Muscle layer of duodenum (tissue), 2 donors: Measurements from ENCODE around the gene SCARB2.
"Not testable (repeated sequence)": the region's sequence is repeated elsewhere in the genome, so short reads cannot be mapped to it uniquely, and the experiment has no call there.

Experiments
- H3K27ac ChIP-seq: one replicate; pipeline ENCODE4 v1.7.0; 2013; ENCODE audit warnings: mild to moderate bottlenecking, low read length
- H3K27me3 ChIP-seq: one replicate; pipeline ENCODE4 v1.7.0; 2013; ENCODE audit warnings: low read depth, mild to moderate bottlenecking, control low read depth, low read length
- H3K36me3 ChIP-seq, 2 donors: one replicate each; pipeline ENCODE4 v1.7.0; 2013; ENCODE audit warnings: low read length in 2 of 2, control low read depth in 1 of 2, mild to moderate bottlenecking in 1 of 2; ENCODE audit not compliant: insufficient read depth in 2 of 2, control insufficient read depth in 1 of 2
- H3K4me1 ChIP-seq, 2 donors: one replicate each; pipeline ENCODE4 v1.7.0; 2013; ENCODE audit warnings: low read length in 2 of 2, mild to moderate bottlenecking in 2 of 2, control low read depth in 1 of 2, moderate library complexity in 1 of 2; ENCODE audit not compliant: insufficient read depth in 2 of 2, control insufficient read depth in 1 of 2
- H3K4me3 ChIP-seq, 2 donors: one replicate each; pipeline ENCODE4 v1.7.0; 2013; ENCODE audit warnings: low read length in 2 of 2, low read depth in 1 of 2, mild to moderate bottlenecking in 1 of 2
- H3K9me3 ChIP-seq, 2 donors: one replicate each; pipeline ENCODE4 v1.7.0; 2013; ENCODE audit warnings: low read length in 2 of 2, control low read depth in 1 of 2, mild to moderate bottlenecking in 1 of 2; ENCODE audit not compliant: control insufficient read depth in 1 of 2
- donor health status: healthy.

Gene SCARB2

DNA sequence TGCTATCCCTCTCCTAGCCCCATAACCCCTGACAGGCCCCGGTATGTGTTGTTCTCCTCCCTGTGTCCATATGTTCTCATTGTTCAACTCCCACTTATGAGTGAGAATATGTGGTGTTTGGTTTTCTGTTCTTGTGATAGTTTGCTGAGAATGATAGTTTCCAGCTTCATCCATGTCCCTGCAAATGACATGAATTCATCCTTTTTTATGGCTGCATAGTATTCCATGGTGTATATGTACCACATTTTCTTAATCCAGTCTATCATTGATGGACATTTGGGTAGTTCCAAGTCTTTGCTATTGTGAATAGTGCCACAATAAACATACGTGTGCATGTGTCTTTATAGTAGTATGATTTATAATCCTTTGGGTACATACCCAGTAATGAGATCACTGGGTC, 30.3 kb upstream of the SCARB2 start:
- not testable (repeated sequence) for H3K27ac ChIP-seq, H3K4me1 ChIP-seq, H3K4me3 ChIP-seq, H3K36me3 ChIP-seq, H3K27me3 ChIP-seq
- H3K9me3 ChIP-seq = peaks cover 0 to 15% of the 10 kb centered on the region in 2 donors

DNA sequence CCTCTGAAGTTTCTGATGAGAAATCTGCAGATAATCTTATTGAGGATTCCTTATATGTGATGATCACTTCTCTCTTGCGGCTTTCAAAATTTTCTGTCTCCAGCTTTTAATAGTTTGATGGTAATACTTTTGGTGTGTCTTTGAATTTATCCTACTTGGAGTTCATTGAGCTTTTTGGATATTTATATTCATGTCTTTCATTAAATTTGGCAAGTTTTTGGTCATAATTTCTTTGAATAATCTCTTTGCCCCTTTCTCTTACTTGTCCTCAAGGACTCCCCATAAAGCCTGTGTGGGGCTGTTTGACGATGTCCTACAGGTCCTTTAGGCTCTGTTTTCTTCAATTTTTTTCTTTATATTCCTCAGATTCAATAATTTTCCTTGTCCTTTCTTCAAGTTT, 26.6 kb upstream of the SCARB2 start:
- no peaks in the 10 kb centered on the region for H3K4me1 ChIP-seq
- no peaks in the 10 kb centered on the region for H3K36me3 ChIP-seq
- no peak overlapping the region for H3K27ac ChIP-seq
- peaks cover 0 to 18% of the 10 kb centered on the region in 2 donors for H3K9me3 ChIP-seq
- no peaks in the 10 kb centered on the region for H3K27me3 ChIP-seq
- H3K4me3 ChIP-seq = no peak overlapping the region

DNA sequence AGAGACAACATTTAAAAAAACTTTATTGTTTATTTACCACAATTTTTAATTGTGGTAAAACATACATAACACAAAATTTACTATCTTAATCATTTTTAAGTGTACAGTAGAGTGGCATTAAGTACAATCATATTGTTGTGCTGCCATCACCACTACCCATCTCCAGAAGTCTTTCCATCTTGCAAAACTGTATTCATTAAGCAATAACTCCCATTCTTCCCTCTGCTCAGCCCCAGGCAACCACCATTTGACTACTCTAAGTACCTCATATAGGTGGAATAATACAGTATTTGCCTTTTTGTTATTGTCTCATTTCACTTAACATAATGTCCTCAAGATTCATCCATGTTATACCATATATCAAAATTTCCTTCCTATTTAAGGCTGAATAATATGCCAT, 25.1 kb upstream of the SCARB2 start:
- no peak overlapping the region for H3K27ac ChIP-seq
- H3K4me3 ChIP-seq = no peak overlapping the region
- H3K27me3 ChIP-seq = no peaks in the 10 kb centered on the region
- H3K36me3 ChIP-seq = no peaks in the 10 kb centered on the region
- no peaks in the 10 kb centered on the region for H3K4me1 ChIP-seq
- H3K9me3 ChIP-seq = peaks cover 0 to 21% of the 10 kb centered on the region in 2 donors

DNA sequence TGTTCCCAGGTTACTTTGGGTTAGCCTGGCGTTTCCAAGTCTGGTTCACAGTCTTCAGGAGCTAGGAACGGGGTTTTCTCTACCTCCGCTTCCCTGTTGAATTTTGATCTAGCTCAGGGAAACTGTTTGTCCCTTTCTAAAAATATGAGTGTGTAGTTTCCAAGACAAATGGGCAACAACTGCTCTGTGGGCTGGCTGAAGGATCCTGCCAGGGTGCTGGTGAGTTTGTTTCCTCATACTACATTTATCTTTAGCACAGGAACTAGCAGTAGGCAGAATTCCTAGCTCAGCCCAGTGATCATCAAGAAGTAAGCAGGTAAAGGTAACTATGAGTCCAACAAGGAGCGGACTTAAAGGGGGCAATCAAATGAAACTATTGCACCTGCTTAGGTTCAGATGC, 24.6 kb upstream of the SCARB2 start:
- H3K4me3 ChIP-seq = no peak overlapping the region
- peaks cover 0 to 21% of the 10 kb centered on the region in 2 donors for H3K9me3 ChIP-seq
- H3K27me3 ChIP-seq = no peaks in the 10 kb centered on the region
- no peak overlapping the region for H3K27ac ChIP-seq
- no peaks in the 10 kb centered on the region for H3K4me1 ChIP-seq
- no peaks in the 10 kb centered on the region for H3K36me3 ChIP-seq

DNA sequence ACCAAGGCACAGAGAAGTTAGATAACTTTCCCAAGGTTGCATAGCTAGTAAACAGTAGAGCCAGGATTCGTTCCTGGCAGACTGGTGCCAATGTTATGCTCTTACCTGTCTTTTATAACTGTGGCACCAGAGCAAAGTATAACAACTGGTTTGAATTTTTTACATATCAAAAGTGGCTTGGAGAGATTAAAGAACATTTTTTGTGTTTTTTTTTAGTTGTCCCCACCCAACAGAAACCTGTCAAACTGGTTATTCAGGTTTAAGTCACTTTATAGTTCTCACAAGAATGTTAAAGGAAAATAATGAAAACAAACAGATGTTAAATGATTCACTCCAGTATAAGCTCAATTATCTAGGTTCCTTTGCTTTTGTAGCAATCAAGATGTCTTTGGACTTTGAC, 22.3 kb upstream of the SCARB2 start:
- H3K27me3 ChIP-seq = no peaks in the 10 kb centered on the region
- no peaks in the 10 kb centered on the region for H3K36me3 ChIP-seq
- H3K4me1 ChIP-seq = no peaks in the 10 kb centered on the region
- H3K27ac ChIP-seq = no peak overlapping the region
- peaks cover 0 to 21% of the 10 kb centered on the region in 2 donors for H3K9me3 ChIP-seq
- no peak overlapping the region for H3K4me3 ChIP-seq

DNA sequence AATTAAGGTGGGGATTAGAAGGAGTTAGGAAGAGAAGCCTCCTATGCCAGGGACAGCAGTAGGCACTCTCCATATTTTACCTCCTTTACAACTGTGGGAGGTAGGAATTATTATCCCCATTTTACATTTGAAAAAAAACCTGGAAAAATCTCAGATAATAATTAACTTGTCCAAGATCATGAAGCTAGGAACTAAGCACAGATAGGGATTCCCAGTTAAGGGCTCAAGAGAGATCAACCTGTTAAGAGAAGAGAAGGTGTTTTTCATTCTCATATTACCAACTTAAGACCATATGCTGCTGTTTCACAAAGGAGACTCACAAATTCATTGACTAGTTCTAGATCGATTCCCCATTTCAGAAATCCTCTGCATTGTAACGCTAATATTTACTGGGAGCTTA, 21.8 kb upstream of the SCARB2 start:
- no peaks in the 10 kb centered on the region for H3K27me3 ChIP-seq
- peaks cover 0 to 17% of the 10 kb centered on the region in 2 donors for H3K9me3 ChIP-seq
- no peak overlapping the region for H3K27ac ChIP-seq
- no peaks in the 10 kb centered on the region for H3K4me1 ChIP-seq
- H3K4me3 ChIP-seq = no peak overlapping the region
- no peaks in the 10 kb centered on the region for H3K36me3 ChIP-seq

DNA sequence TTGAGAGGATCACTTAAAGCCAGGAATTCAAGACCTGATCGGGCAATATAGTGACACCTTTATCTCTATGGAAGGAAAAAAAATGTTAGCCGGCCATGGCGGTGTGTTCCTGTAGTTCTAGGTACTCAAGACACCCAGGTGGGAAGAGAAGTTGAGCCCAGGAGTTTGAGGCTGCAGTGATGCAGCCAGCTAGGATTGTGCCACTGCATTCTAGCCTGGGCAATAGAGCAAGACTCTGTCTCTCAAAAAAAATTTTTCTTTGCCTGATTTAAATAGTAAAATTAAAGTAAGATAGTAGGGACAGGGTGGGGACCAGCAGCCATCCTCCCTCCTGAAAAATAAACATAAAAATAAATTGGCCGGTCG, 21.0 kb upstream of the SCARB2 start:
- Histone ChIP-seq H3K9me3 (peaks cover 0 to 10% of the 10 kb centered on the region in 2 donors), H3K36me3 (no peaks in the 10 kb centered on the region), H3K27me3 (no peaks in the 10 kb centered on the region), H3K4me3 (no peak overlapping the region), H3K27ac (no peak overlapping the region), H3K4me1 (no peaks in the 10 kb centered on the region)

DNA sequence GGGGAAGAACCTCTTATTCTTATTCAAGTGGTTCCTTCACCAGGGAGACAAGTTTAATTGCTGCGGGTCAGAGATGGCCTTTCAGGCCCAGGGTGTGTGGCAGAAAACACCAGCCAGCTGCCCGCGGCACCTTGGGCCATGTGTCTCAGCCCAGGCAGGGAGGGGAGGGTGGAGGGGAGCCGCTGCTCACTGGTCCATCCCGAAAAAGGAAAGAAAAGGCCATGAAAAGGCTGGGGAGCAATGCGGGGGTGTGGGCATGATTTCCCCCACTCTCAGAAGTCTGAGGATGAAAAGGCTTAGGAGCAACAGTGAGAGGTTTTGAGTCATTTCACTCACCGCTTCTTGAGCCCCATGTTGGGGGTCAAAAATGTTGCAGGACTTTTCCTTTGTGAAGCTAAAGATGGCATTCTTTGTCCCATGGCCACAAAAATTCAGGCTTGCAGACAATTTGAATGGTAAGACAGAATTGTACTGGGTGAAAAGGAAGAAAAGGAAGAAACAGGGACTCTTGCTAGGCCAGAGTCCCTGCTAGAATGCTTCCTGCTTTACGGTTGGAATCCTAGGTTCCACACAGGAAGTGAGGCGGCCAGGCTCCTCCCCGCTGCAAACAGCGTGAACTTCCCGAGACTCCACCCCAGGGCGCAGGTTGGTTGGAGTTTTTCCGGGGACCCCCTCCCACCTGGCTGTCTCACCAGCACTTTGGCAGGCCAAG, 20.5 kb upstream of the SCARB2 start:
- Histone ChIP-seq H3K4me1 (no peaks in the 10 kb centered on the region), H3K36me3 (no peaks in the 10 kb centered on the region), H3K27ac (no peak overlapping the region), H3K4me3 (no peak overlapping the region), H3K27me3 (no peaks in the 10 kb centered on the region), H3K9me3 (peaks cover 0 to 8% of the 10 kb centered on the region in 2 donors)

DNA sequence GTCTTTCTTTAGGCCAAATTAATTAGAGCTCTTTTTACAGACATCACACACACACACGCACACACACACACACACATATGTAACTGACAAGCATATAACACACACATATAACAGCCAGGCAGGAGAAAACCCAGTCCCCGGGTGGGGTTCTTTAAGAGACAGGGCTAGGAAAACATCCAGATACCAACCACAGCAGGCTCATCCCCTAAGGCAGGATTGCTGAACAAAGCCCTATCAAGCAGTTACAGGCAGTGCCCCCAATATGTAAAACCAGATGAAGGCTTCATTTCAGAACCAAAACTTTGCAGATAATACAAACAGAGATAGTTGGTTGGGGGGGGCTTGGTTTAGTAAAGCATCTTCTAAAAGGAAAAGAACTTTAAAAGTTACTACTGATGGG, 19.9 kb upstream of the SCARB2 start:
- no peaks in the 10 kb centered on the region for H3K27me3 ChIP-seq
- peaks cover 0 to 6% of the 10 kb centered on the region in 2 donors for H3K9me3 ChIP-seq
- H3K27ac ChIP-seq = no peak overlapping the region
- no peaks in the 10 kb centered on the region for H3K36me3 ChIP-seq
- H3K4me3 ChIP-seq = no peak overlapping the region
- H3K4me1 ChIP-seq = no peaks in the 10 kb centered on the region

DNA sequence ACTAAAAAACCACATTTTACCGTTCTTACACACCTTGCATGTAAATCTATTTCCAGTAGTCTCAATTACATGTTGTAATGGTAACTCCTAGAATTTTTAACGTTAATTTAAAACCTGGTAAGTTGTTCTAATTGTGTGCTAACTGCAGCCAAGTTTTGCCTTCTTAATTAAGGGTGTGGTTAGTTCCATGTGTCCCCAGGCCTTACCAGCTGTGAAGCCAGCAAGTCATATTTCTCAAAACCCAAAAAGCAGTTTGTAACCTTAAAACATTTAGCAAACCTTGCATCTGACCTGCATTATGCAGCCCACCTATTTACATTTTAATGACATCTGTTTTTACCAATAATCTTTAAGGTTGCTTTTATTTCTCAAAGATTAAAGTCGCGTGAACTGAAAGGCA, 19.5 kb upstream of the SCARB2 start:
- H3K36me3 ChIP-seq = no peaks in the 10 kb centered on the region
- no peaks in the 10 kb centered on the region for H3K27me3 ChIP-seq
- peaks cover 0 to 6% of the 10 kb centered on the region in 2 donors for H3K9me3 ChIP-seq
- H3K4me3 ChIP-seq = no peak overlapping the region
- no peak overlapping the region for H3K27ac ChIP-seq
- H3K4me1 ChIP-seq = no peaks in the 10 kb centered on the region

DNA sequence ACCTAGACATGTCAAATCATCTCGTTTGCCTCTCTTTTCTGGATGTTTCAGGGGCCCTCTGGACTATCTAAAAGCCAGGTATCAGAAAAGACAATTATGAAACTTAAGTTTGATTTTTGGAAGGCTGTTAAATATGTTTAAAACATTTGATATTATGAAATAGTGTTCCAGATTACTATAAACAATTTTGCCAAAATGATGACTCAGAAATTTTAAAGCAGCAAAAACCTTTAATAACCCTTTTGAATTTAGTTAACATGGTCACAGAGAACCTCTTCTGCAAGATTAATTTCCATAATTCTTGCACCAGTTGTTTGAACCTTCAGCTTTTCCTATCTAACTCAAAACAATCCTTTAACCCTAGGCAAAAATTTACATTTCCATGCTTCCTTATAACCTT, 19.1 kb upstream of the SCARB2 start:
- no peaks in the 10 kb centered on the region for H3K27me3 ChIP-seq
- peaks cover 0 to 4% of the 10 kb centered on the region in 2 donors for H3K9me3 ChIP-seq
- H3K27ac ChIP-seq = no peak overlapping the region
- H3K4me1 ChIP-seq = no peaks in the 10 kb centered on the region
- H3K4me3 ChIP-seq = no peak overlapping the region
- no peaks in the 10 kb centered on the region for H3K36me3 ChIP-seq

DNA sequence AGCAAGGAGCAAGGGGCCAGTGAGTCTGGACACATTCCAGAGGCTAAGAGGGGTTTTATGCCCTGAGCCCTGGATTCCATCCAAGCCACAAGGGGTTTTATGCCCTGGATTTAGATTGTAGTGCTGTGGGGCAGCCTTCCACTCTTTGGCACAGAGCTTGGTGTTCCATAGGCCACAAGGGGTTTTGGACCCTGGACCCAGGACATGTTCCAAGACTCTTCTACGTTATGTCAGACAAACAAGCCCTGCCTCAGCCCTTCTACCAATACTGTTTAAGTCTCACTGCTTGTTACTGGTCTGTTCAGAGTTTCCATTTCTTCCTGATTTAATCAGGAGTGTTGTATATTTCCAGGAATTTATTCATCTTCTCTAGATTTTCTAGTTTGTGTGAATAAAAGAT, 12.8 kb upstream of the SCARB2 start:
- Histone ChIP-seq H3K27me3 (no peaks in the 10 kb centered on the region), H3K27ac (no peak overlapping the region), H3K4me3 (no peak overlapping the region), H3K36me3 (no peaks in the 10 kb centered on the region), H3K4me1 (no peaks in the 10 kb centered on the region), H3K9me3 (no peaks in the 10 kb centered on the region)
